Stimulated activated effector memory CD8-positive, alpha-beta T cell treated with anti-CD3 and anti-CD28 coated beads, Interleukin-12 subunit alpha, Interleukin-12 subunit beta, amount 100 ng/mL, for 72 hours (primary cell): ENCODE data around the gene TNP1.

Source experiments
- ATAC-seq: fragments of 150-1000 bp; cut with Tn5 transposase; 2 replicates; pipeline ENCODE4 v1.10.0; 2021
- DNase-seq, 2 donors: peaks; one replicate each; pipeline ENCODE4 v3.0.0; 2021 to 2022; ENCODE audit warnings: low spot score in 2 of 2
- H3K27ac Mint-ChIP-seq: one replicate; pipeline ENCODE4 v1.8.0; 2022; ENCODE audit warnings: mild to moderate bottlenecking, mixed read lengths
- H3K36me3 Mint-ChIP-seq: one replicate; pipeline ENCODE4 v1.8.0; 2022; ENCODE audit warnings: mild to moderate bottlenecking, mixed read lengths
- H3K4me1 Mint-ChIP-seq: one replicate; pipeline ENCODE4 v1.8.0; 2022; ENCODE audit warnings: mixed read lengths
- H3K4me3 Mint-ChIP-seq: one replicate; pipeline ENCODE4 v1.8.0; 2022; ENCODE audit warnings: mild to moderate bottlenecking, mixed read lengths
- H3K9me3 Mint-ChIP-seq: one replicate; pipeline ENCODE4 v1.8.0; 2022; ENCODE audit warnings: mixed read lengths

The TNP1 gene

GRCh38 chr2:216881411-216881810 lies 21.5 kb upstream of the TNP1 start:
- H3K9me3 Mint-ChIP-seq = peaks cover 2% of the 10 kb centered on the region
- no peaks in the 10 kb centered on the region for H3K36me3 Mint-ChIP-seq
- no peak overlapping the region for H3K4me3 Mint-ChIP-seq
- H3K27ac Mint-ChIP-seq = no peak overlapping the region
- peaks cover 6% of the 10 kb centered on the region for H3K4me1 Mint-ChIP-seq
- DNase-seq (no peak), ATAC-seq (no peak)

- Mint-ChIP-seq H3K27ac (no peak overlapping the region), H3K4me1 (peaks cover 6% of the 10 kb centered on the region), H3K4me3 (no peak overlapping the region), H3K9me3 (no peaks in the 10 kb centered on the region), H3K36me3 (no peaks in the 10 kb centered on the region)
- DNase-seq (no peak), ATAC-seq (peak; percentile 43)
Measured at GRCh38 chr2:216880509-216881184, 20.8 kb upstream of the TNP1 start.

GRCh38 chr2:216879727-216880508 lies 20.1 kb upstream of the TNP1 start:
- Mint-ChIP-seq H3K27ac (no peak overlapping the region), H3K4me3 (no peak overlapping the region)
- ATAC-seq = no peak

GRCh38 chr2:216878072-216878471 lies 18.2 kb upstream of the TNP1 start:
- Mint-ChIP-seq H3K9me3 (no peaks in the 10 kb centered on the region), H3K36me3 (no peaks in the 10 kb centered on the region), H3K4me3 (no peak overlapping the region), H3K27ac (no peak overlapping the region), H3K4me1 (peaks cover 6% of the 10 kb centered on the region)
- DNase-seq (no peak), ATAC-seq (no peak)

More at GRCh38 chr2:216879727-216880508, 20.1 kb upstream of the TNP1 start:
- no peaks in the 10 kb centered on the region for H3K36me3 Mint-ChIP-seq
- H3K4me1 Mint-ChIP-seq = peaks cover 6% of the 10 kb centered on the region
- DNase-seq = no peak
- H3K9me3 Mint-ChIP-seq = no peaks in the 10 kb centered on the region

GRCh38 chr2:216877085-216877484 lies 17.2 kb upstream of the TNP1 start:
- Mint-ChIP-seq H3K4me1 (peaks cover 6% of the 10 kb centered on the region), H3K36me3 (no peaks in the 10 kb centered on the region), H3K27ac (no peak overlapping the region), H3K4me3 (no peak overlapping the region), H3K9me3 (no peaks in the 10 kb centered on the region)
- ATAC-seq = no peak
- no peak for DNase-seq

- peaks cover 6% of the 10 kb centered on the region for H3K4me1 Mint-ChIP-seq
- no peaks in the 10 kb centered on the region for H3K9me3 Mint-ChIP-seq
- H3K36me3 Mint-ChIP-seq = no peaks in the 10 kb centered on the region
- no peak overlapping the region for H3K27ac Mint-ChIP-seq
- DNase-seq (no peak), ATAC-seq (no peak)
- no peak overlapping the region for H3K4me3 Mint-ChIP-seq
Measured at GRCh38 chr2:216875862-216876261, 16.0 kb upstream of the TNP1 start.

- H3K36me3 Mint-ChIP-seq = no peaks in the 10 kb centered on the region
- no peak overlapping the region for H3K27ac Mint-ChIP-seq
- no peaks in the 10 kb centered on the region for H3K9me3 Mint-ChIP-seq
- H3K4me3 Mint-ChIP-seq = no peak overlapping the region
- H3K4me1 Mint-ChIP-seq = no peaks in the 10 kb centered on the region
- DNase-seq (no peak), ATAC-seq (peak; percentile 6)
Measured at GRCh38 chr2:216873573-216873972, 13.7 kb upstream of the TNP1 start.

GRCh38 chr2:216872624-216873023 lies 12.8 kb upstream of the TNP1 start:
- peak; percentile 33 for ATAC-seq
- no peak overlapping the region for H3K27ac Mint-ChIP-seq
- no peak overlapping the region for H3K4me3 Mint-ChIP-seq
- H3K36me3 Mint-ChIP-seq = no peaks in the 10 kb centered on the region
- no peaks in the 10 kb centered on the region for H3K4me1 Mint-ChIP-seq
- H3K9me3 Mint-ChIP-seq = no peaks in the 10 kb centered on the region
- no peak for DNase-seq

GRCh38 chr2:216872040-216872439 lies 12.2 kb upstream of the TNP1 start:
- Mint-ChIP-seq H3K9me3 (peaks cover 3% of the 10 kb centered on the region), H3K4me1 (no peaks in the 10 kb centered on the region), H3K4me3 (no peak overlapping the region), H3K36me3 (no peaks in the 10 kb centered on the region), H3K27ac (no peak overlapping the region)
- DNase-seq (no peak), ATAC-seq (no peak)

GRCh38 chr2:216871333-216871934 lies 11.6 kb upstream of the TNP1 start:
- DNase-seq (no peak), ATAC-seq (no peak)
- H3K4me1 Mint-ChIP-seq = no peaks in the 10 kb centered on the region
- no peak overlapping the region for H3K4me3 Mint-ChIP-seq
- no peak overlapping the region for H3K27ac Mint-ChIP-seq
- H3K36me3 Mint-ChIP-seq = no peaks in the 10 kb centered on the region
- H3K9me3 Mint-ChIP-seq = peaks cover 3% of the 10 kb centered on the region

- H3K27ac Mint-ChIP-seq = no peak overlapping the region
- no peak for ATAC-seq
- no peaks in the 10 kb centered on the region for H3K4me1 Mint-ChIP-seq
Measured at GRCh38 chr2:216870508-216871332, 10.9 kb upstream of the TNP1 start.

GRCh38 chr2:216866515-216867095 lies 6.7 kb upstream of the TNP1 start:
- H3K27ac Mint-ChIP-seq = no peak overlapping the region
- DNase-seq (no peak), ATAC-seq (no peak)
- no peaks in the 10 kb centered on the region for H3K4me1 Mint-ChIP-seq
- no peaks in the 10 kb centered on the region for H3K36me3 Mint-ChIP-seq
- H3K9me3 Mint-ChIP-seq = peaks cover 3% of the 10 kb centered on the region
- no peak overlapping the region for H3K4me3 Mint-ChIP-seq

More at GRCh38 chr2:216870508-216871332, 10.9 kb upstream of the TNP1 start:
- no peaks in the 10 kb centered on the region for H3K36me3 Mint-ChIP-seq
- no peak for DNase-seq
- peaks cover 3% of the 10 kb centered on the region for H3K9me3 Mint-ChIP-seq
- H3K4me3 Mint-ChIP-seq = no peak overlapping the region

- DNase-seq = no peak
- Mint-ChIP-seq H3K9me3 (peaks cover 3% of the 10 kb centered on the region), H3K4me1 (no peaks in the 10 kb centered on the region), H3K27ac (no peak overlapping the region), H3K4me3 (no peak overlapping the region), H3K36me3 (no peaks in the 10 kb centered on the region)
- ATAC-seq = no peak
Measured at GRCh38 chr2:216865658-216866057, 5.8 kb upstream of the TNP1 start.

GRCh38 chr2:216863946-216864345 lies 4.1 kb upstream of the TNP1 start:
- ATAC-seq (no peak), DNase-seq (no peak)
- Mint-ChIP-seq H3K36me3 (no peaks in the 10 kb centered on the region), H3K4me1 (no peaks in the 10 kb centered on the region), H3K9me3 (peaks cover 3% of the 10 kb centered on the region), H3K4me3 (no peak overlapping the region), H3K27ac (no peak overlapping the region)
